Left renal cortex interstitium (tissue), 4 donors: Measurements from ENCODE around the gene DEDD2. TPM values are rescaled to one million over a fixed set of nuclear protein-coding genes. Genes with fewer than 3 reads are reported as not detected.

Experiments
- DNase-seq, 4 donors: peaks; one replicate each; pipeline ENCODE4 v3.0.0-alpha.2; 2013; ENCODE audit warnings: low read depth in 4 of 4, low spot score in 2 of 4, missing footprints in 1 of 4
- polyA plus RNA-seq, 4 donors: library from polyadenylated mRNA; unstranded; fragments of 120-200 nt; gene quantifications; one replicate each; pipeline ENCODE4 v1.2.1, GENCODE V29; 2013; ENCODE audit not compliant: insufficient read length in 4 of 4

The DEDD2 gene
- polyA plus RNA-seq, 4 donors, result 22.6 to 36.7 (median 28.8) TPM

GRCh38 chr19:42201489-42202289, 15.8 kb downstream of the DEDD2 start:
- no peak for DNase-seq

- no peak for DNase-seq
These were observed 17.3 kb downstream of the DEDD2 start for GRCh38 chr19:42200116-42200715.

- DNase-seq, result no peak
These were observed 17.9 kb downstream of the DEDD2 start for GRCh38 chr19:42199440-42200115.

GRCh38 chr19:42198676-42199439, 18.6 kb downstream of the DEDD2 start:
- DNase-seq, result no peak

GRCh38 chr19:42197375-42197817, 20.1 kb downstream of the DEDD2 start:
- no peak for DNase-seq

- DNase-seq, result no peak
These were observed 21.2 kb downstream of the DEDD2 start for GRCh38 chr19:42196011-42197001.

GRCh38 chr19:42193706-42194105, 23.8 kb downstream of the DEDD2 start:
- DNase-seq, result no peak

GRCh38 chr19:42193294-42193693, 24.2 kb downstream of the DEDD2 start:
- no peak for DNase-seq

- no peak for DNase-seq
These were observed 25.6 kb downstream of the DEDD2 start for GRCh38 chr19:42191855-42192254.

- no peak for DNase-seq
These were observed 26.1 kb downstream of the DEDD2 start for GRCh38 chr19:42191330-42191729.

- no peak for DNase-seq
These were observed 28.3 kb downstream of the DEDD2 start for GRCh38 chr19:42189133-42189532.

GRCh38 chr19:42188665-42189064, 28.8 kb downstream of the DEDD2 start:
- no peak for DNase-seq

- DNase-seq, result no peak
These were observed 32.2 kb downstream of the DEDD2 start for GRCh38 chr19:42185277-42185676.

- DNase-seq, result peak in 2 of 4 donors; percentile 39 to 44
These were observed 33.0 kb downstream of the DEDD2 start for GRCh38 chr19:42184401-42184861.

- DNase-seq, result no peak
These were observed 38.4 kb downstream of the DEDD2 start for GRCh38 chr19:42178791-42179674.

- DNase-seq, result no peak
These were observed 39.8 kb downstream of the DEDD2 start for GRCh38 chr19:42177686-42178019.

- DNase-seq, result peak in 3 of 4 donors; percentile 26 to 49 (median 32)
These were observed 40.3 kb downstream of the DEDD2 start for GRCh38 chr19:42176990-42177685.

GRCh38 chr19:42176649-42176989, 40.9 kb downstream of the DEDD2 start:
- DNase-seq, result no peak
